OCI-LY3 (cell line): ENCODE measurements around the gene G6PC3.

Experiments
- EZH2phosphoT487 ChIP-seq: fragments of 200-600 bp; shearing (Covaris generic); IDR thresholded peaks from 2 replicates; pipeline ENCODE4 v1.6.1; 2018; ENCODE audit warnings: antibody characterized with exemption, mixed run types, low read depth
- TF ChIP-seq, protein P1 (sequence below): fragments of 200-600, 300-600 bp; sonication (generic); IDR thresholded peaks from 2 replicates; pipeline ENCODE4 v1.5.1; 2014; ENCODE audit warnings: antibody characterized with exemption, low read length, low read depth

DNA sequence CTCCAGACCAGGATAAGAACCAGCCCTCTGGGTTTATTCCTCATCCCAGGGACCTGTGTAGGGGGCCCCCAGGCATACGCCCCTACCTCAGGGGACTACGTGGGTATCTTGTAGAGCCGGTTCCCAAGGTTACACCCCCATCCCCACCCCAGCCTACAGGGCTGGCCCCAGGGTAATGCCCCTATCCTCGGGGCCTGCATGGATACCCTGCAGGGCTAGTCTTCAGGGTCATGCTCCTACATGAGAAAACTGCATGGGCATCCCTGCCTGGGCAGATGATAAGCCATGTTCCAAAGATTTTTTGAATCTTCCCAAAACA is 38.7 kb downstream of the G6PC3 start:
- TF ChIP-seq, protein P1, sequence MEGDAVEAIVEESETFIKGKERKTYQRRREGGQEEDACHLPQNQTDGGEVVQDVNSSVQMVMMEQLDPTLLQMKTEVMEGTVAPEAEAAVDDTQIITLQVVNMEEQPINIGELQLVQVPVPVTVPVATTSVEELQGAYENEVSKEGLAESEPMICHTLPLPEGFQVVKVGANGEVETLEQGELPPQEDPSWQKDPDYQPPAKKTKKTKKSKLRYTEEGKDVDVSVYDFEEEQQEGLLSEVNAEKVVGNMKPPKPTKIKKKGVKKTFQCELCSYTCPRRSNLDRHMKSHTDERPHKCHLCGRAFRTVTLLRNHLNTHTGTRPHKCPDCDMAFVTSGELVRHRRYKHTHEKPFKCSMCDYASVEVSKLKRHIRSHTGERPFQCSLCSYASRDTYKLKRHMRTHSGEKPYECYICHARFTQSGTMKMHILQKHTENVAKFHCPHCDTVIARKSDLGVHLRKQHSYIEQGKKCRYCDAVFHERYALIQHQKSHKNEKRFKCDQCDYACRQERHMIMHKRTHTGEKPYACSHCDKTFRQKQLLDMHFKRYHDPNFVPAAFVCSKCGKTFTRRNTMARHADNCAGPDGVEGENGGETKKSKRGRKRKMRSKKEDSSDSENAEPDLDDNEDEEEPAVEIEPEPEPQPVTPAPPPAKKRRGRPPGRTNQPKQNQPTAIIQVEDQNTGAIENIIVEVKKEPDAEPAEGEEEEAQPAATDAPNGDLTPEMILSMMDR: no peak
- no peak for TF ChIP-seq EZH2phosphoT487
